Heart left ventricle (tissue), 16 donors: Measurements from ENCODE around the gene LAMA1. TPM values are rescaled to one million over a fixed set of nuclear protein-coding genes. Genes with fewer than 3 reads are reported as not detected.

Source experiments
- ATAC-seq, 4 donors: fragments of 200-7000 bp; cut with Tn5 transposase; one replicate each; pipeline ENCODE4 v1.9.1; 2020 to 2022; ENCODE audit warnings: moderate library complexity in 4 of 4, mild to moderate bottlenecking in 3 of 4, moderate number of reproducible peaks in 1 of 4
- DNase-seq, 5 donors: peaks; one replicate each; pipeline ENCODE4 v3.0.0-alpha.2; 2020
- H3K27ac ChIP-seq, 12 donors: fragments of 200-600 bp; sonication (generic) in 4 of 12; one replicate each; pipeline versions ENCODE4 v1.5.0 to v1.8.0; 2016 to 2022; ENCODE audit warnings: mild to moderate bottlenecking in 2 of 12
- H3K27me3 ChIP-seq, 9 donors: fragments of 200-600 bp; sonication (generic) in 2 of 9; one replicate each; pipeline versions ENCODE4 v1.5.1 to v1.8.0; 2016 to 2022; ENCODE audit warnings: mild to moderate bottlenecking in 3 of 9
- H3K36me3 ChIP-seq, 9 donors: fragments of 200-600 bp; sonication (generic) in 2 of 9; one replicate each; pipeline versions ENCODE4 v1.5.0 to v1.8.0; 2018 to 2022; ENCODE audit warnings: mild to moderate bottlenecking in 2 of 9
- H3K4me1 ChIP-seq, 12 donors: fragments of 200-600 bp; sonication (generic) in 4 of 12; one replicate each; pipeline versions ENCODE4 v1.5.0 to v1.8.0; 2016 to 2022; ENCODE audit warnings: mild to moderate bottlenecking in 3 of 12
- H3K4me3 ChIP-seq, 12 donors: fragments of 200-600 bp; sonication (generic) in 4 of 12; one replicate each; pipeline versions ENCODE4 v1.5.0 to v1.8.0; 2017 to 2022; ENCODE audit warnings: mild to moderate bottlenecking in 9 of 12, moderate library complexity in 4 of 12
- H3K9me3 ChIP-seq, 12 donors: fragments of 200-600 bp; sonication (generic) in 4 of 12; one replicate each; pipeline versions ENCODE4 v1.5.0 to v1.8.0; 2016 to 2022; ENCODE audit warnings: mild to moderate bottlenecking in 1 of 12
- POLR2A ChIP-seq, 2 donors: fragments of 450-650 bp; IDR thresholded peaks; one replicate each; pipeline ENCODE4 v1.6.1; 2017; ENCODE audit warnings: antibody characterized with exemption in 2 of 2, mild to moderate bottlenecking in 2 of 2, moderate library complexity in 2 of 2
- WGBS, 4 donors: extraction: QIAGEN DNeasy Blood & Tissue Kit in 2 of 4; methylation state at CpG; one replicate each; pipeline versions ENCODE4 v1.1.5 to v1.1.7; 2013 to 2018; 5-methylcytosine and 5-hydroxymethylcytosine counted together
- intact Hi-C, 10 donors: fragments of 100-400 bp; cut with DNase I; formaldehyde crosslinking; loops; one replicate each; pipeline versions ENCODE4 v1.11.1 to v1.14.2; 2022
- polyA plus RNA-seq, 2 donors: library from polyadenylated mRNA; stranded (reverse); fragments of 200-250 nt; gene quantifications; one replicate each; pipeline ENCODE4 v1.2.3, GENCODE V29; 2013
- total RNA-seq, 9 donors: library from RNA; depleted of rRNA in 2 of 9; stranded (reverse); fragments of >200 nt in 2 of 9; fragmentation: NEBNext Ultra II Directional in 3 of 9; extraction: Animal tissue kit (Norgen Biotek cat#: 25700) in 3 of 9; gene quantifications; one replicate each; pipeline versions ENCODE4 v1.1.0 to v1.2.4, GENCODE V29; 2016 to 2023
- TF ChIP-seq, protein P1 (sequence below), 12 donors: fragments of 200-600 bp; sonication (generic) in 4 of 12; IDR thresholded peaks; one replicate each; pipeline versions ENCODE4 v1.5.0 to v1.8.0; 2018 to 2022; ENCODE audit warnings: antibody characterized with exemption in 12 of 12, mild to moderate bottlenecking in 5 of 12
- donor health status: ischemic (EF 13 %, LVEDD 7.1; RV severe dilation, severe dysfunction).
- donor health status: healthy with polysubstance abuse.
- donor health status: DM: no; HTN: yes; CAD: no.
- donor health status: DM: no; HTN: no; CAD: no.
- donor health status: ischemic (EF 25% LVEDD 6.9; RV normal size, moderate dysfunction).
- donor health status: ischemic (EF 25% LVEDD 5.7; RV mildly dilated, moderate dysfunction).
- donor health status: healthy.
- donor health status: DM: yes; HTN: yes; CAD: no.
- donor health status: ischemic (EF 35%, LVEDD 5.7; RV mildly dilated, moderate dysfunction).
- donor health status: nonischemic (EF 11% LVEDD 7.7; RV severe dilation, severe dysfunction).
- donor health status: DM: yes; HTN: yes; CAD: no.
- donor health status: PGD.
- donor health status: ischemic (EF 29% LVEDD 5.4; RV normal size, mild dysfunction).
- donor health status: nonischemic (EF 23%, LVEDD 6.1; RV moderate dilation, normal function).

The LAMA1 gene
- total and polyA plus RNA-seq, 11 donors, result 0.04 to 1.7 (median 0.28) TPM

DNA sequence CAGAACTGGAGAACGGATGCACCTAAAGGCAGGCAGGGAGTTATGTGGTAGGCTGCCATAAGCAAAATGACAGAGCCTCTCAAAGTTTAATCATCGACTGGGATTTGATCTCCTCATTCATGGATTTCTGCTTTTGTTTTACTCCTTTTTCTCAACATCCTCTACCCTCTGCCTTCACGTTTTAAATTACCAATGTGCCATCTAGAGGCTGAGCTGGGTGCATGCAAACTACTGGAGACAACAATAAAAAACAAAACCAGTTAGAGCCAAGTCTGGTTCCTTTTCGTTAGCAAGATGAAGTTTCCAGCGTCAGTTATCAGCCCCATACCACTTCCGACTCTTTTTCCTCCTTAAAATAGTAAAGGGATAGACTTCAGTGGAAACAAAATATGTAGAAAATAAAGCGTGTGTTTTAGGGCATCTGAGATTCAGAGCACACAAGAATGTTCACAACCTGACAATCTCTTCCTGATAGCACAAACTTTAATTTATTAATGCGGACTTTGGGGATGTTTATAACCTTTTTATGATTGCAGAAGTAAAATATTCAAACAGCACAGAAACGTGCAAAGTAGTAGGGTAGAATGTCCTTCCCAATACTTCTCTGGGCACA lies 117.0 kb downstream of the LAMA1 start:
- Histone ChIP-seq H3K4me1 (no peaks in the 10 kb centered on the region), H3K4me3 (no peak overlapping the region), H3K27ac (no peak overlapping the region), H3K27me3 (peaks cover 0 to 16% (median 0%) of the 10 kb centered on the region in 9 donors), H3K9me3 (no peaks in the 10 kb centered on the region), H3K36me3 (no peaks in the 10 kb centered on the region)
- DNase-seq (no peak), ATAC-seq (no peak)
- intact Hi-C loops, result no loop called here
- TF ChIP-seq POLR2A (IDR thresholded peaks at IDR 0.05), result no peak
- TF ChIP-seq, protein P1, sequence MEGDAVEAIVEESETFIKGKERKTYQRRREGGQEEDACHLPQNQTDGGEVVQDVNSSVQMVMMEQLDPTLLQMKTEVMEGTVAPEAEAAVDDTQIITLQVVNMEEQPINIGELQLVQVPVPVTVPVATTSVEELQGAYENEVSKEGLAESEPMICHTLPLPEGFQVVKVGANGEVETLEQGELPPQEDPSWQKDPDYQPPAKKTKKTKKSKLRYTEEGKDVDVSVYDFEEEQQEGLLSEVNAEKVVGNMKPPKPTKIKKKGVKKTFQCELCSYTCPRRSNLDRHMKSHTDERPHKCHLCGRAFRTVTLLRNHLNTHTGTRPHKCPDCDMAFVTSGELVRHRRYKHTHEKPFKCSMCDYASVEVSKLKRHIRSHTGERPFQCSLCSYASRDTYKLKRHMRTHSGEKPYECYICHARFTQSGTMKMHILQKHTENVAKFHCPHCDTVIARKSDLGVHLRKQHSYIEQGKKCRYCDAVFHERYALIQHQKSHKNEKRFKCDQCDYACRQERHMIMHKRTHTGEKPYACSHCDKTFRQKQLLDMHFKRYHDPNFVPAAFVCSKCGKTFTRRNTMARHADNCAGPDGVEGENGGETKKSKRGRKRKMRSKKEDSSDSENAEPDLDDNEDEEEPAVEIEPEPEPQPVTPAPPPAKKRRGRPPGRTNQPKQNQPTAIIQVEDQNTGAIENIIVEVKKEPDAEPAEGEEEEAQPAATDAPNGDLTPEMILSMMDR (IDR thresholded peaks at IDR 0.05), result peak in 9 of 12 donors; percentile 8 to 55 (median 20)
- 36 to 37% (median 36%) methylated on average over 9 of the region's 9 CpGs for WGBS, 4 donors

DNA sequence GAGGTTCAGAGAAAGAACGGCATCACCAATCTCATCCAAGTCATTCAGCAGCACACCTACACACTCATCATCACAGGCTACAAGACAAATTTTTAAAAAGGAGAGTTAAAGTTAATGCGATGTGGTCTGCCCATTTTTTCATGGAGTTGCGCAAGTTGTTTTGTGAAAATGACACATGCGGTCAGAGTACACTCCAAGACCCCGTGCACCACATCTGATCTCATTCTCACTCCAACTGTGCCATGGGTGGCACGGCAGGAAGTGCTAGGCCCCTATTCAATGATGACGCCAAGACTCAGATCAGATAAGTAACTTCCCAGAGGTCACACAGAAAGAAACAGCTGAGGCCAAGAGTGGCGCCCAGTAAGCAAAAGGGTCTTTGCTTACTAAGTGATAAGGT lies 119.8 kb downstream of the LAMA1 start:
- intact Hi-C loops, result loop anchor here in 1 of 10 donors (2.0 kb wide), 1 partner anchor 77 kb away; no protein-coding TSS in a partner anchor
- H3K9me3 ChIP-seq, result no peaks in the 10 kb centered on the region
- TF ChIP-seq, protein P1 (IDR thresholded peaks at IDR 0.05), result no peak
- TF ChIP-seq POLR2A (IDR thresholded peaks at IDR 0.05), result no peak
- no peaks in the 10 kb centered on the region for H3K4me1 ChIP-seq
- ATAC-seq (no peak), DNase-seq (no peak)
- H3K4me3 ChIP-seq, result no peak overlapping the region
- H3K27me3 ChIP-seq, result peaks cover 0 to 16% (median 0%) of the 10 kb centered on the region in 9 donors
- WGBS, 4 donors, result 75 to 79% (median 76%) methylated on average over 8 of the region's 8 CpGs
- H3K36me3 ChIP-seq, result no peaks in the 10 kb centered on the region
- no peak overlapping the region for H3K27ac ChIP-seq

DNA sequence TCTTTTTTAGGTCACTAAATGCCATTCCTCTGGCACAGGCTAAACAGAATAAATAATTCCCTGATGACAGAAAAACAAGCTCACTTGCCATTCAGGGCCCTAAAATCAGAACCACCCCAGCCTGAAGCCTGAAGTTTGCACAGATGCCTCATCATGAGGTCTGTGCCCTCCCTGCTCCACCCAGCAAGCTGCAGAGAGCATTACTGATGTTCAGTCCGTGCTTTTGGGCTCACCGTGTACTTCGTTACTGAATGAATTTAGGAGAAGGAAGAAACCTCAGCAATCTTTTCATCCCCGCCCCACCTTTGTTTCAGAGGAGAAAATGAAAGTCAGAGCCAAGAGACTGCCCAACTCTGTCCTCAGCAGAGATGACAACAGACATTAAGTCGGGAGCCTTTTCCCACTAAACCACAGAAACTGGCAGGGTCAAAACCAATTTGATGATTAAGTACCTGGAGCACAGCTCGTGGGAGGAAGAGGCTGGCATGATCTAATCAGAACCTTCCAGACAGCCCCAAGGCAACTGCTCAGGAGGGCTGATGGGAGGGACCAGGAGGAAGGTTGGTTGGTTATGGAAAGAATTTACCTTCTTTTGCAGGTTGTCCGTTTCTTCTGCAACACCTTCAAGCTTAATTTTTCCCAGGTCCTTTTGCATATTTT lies 122.7 kb downstream of the LAMA1 start:
- Histone ChIP-seq H3K4me3 (no peak overlapping the region), H3K27ac (no peak overlapping the region), H3K4me1 (no peaks in the 10 kb centered on the region), H3K27me3 (peaks cover 0 to 4% (median 0%) of the 10 kb centered on the region in 9 donors), H3K36me3 (no peaks in the 10 kb centered on the region), H3K9me3 (no peaks in the 10 kb centered on the region)
- intact Hi-C loops, result no loop called here
- WGBS, 4 donors, result 67 to 77% (median 74%) methylated on average over 7 of the region's 7 CpGs
- no peak for TF ChIP-seq POLR2A (IDR thresholded peaks at IDR 0.05)
- TF ChIP-seq, protein P1 (IDR thresholded peaks at IDR 0.05), result no peak
- DNase-seq, result no peak
- no peak for ATAC-seq

DNA sequence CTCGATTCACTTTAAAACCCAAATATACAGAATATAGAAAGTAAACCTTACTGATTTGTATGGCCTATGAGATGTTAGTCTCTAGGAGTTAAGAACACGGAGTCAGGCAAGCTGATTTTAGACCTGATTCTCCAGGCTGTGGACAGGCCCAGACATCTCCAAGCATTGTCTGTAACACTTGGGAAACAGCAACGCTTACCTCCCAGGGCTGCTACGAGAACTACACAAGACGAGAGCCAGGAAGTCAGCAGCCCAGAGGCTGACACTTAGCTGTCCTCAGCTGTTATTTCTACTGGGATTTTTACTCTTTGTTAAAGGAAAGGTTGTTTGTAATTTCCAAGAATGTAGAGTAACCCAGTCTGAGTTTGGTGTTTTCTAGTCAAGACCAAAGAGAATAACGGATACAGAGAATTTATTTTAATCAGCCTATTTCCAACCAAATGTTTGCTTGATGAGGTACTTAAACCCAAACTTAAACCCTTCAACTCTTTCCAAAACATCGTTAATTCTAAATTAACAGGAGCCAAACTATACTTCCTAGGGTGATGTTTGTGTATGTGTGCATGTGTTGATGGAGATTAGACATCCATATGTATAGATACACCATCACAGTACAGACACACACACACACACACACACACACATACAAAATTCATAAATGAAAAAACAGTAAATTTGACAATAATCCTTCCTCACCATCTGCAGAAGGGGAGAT lies 123.4 kb downstream of the LAMA1 start:
- 63 to 75% (median 70%) methylated on average over 7 of the region's 7 CpGs for WGBS, 4 donors
- Histone ChIP-seq H3K27ac (no peak overlapping the region), H3K9me3 (no peaks in the 10 kb centered on the region), H3K4me3 (no peak overlapping the region), H3K36me3 (no peaks in the 10 kb centered on the region), H3K27me3 (peaks cover 0 to 4% (median 0%) of the 10 kb centered on the region in 9 donors), H3K4me1 (no peaks in the 10 kb centered on the region)
- ATAC-seq (no peak), DNase-seq (no peak)
- intact Hi-C loops, result no loop called here
- TF ChIP-seq, protein P1 (IDR thresholded peaks at IDR 0.05), result no peak
- no peak for TF ChIP-seq POLR2A (IDR thresholded peaks at IDR 0.05)
